PC-9 (cell line): ENCODE measurements around the gene MOB3C. TPM values are rescaled to one million over a fixed set of nuclear protein-coding genes. Genes with fewer than 3 reads are reported as not detected.

Source experiments
- BruUV-seq: library from RNA; stranded (reverse); fragments of 400-500 nt; replicated peaks from 2 replicates; lab custom pipeline; 2021; lab: Mats Ljungman, UMichigan
- CTCF ChIA-PET: fragments of 300-600 bp; sonication (Branson Sonifier 250); formaldehyde crosslinking; loops from one replicate; lab custom pipeline; 2022; ENCODE audit warnings: antibody characterized with exemption; lab: Charles Lee
- POLR2A ChIA-PET: fragments of 300-600 bp; sonication (Branson Sonifier 250); formaldehyde crosslinking; loops from one replicate; lab custom pipeline; 2022; ENCODE audit warnings: antibody characterized with exemption; ENCODE audit not compliant: unreplicated experiment; lab: Charles Lee
- DNase-seq, 2 experiments: peaks; one replicate each; pipeline versions ENCODE4 v3.0.0 to v3.0.0-alpha.2; 2015 to 2022; ENCODE audit warnings: mixed read lengths in 1 of 2
- H2AFZ ChIP-seq: fragments of 200-600 bp; sonication (generic); 2 replicates; pipeline ENCODE4 v1.8.1; 2017; ENCODE audit warnings: antibody characterized with exemption
- H3F3A ChIP-seq: fragments of 200-600 bp; sonication (generic); 2 replicates; pipeline ENCODE4 v1.8.1; 2017; ENCODE audit warnings: antibody characterized with exemption, mild to moderate bottlenecking, low read depth; ENCODE audit not compliant: insufficient read depth
- H3K27ac ChIP-seq: fragments of 200-600 bp; sonication (generic); 2 replicates; pipeline ENCODE4 v1.6.1; 2016; ENCODE audit warnings: mixed run types
- H3K27me3 ChIP-seq: fragments of 200-600 bp; sonication (generic); 2 replicates; pipeline ENCODE4 v1.6.1; 2016; ENCODE audit warnings: low read depth, mixed run types; ENCODE audit not compliant: insufficient read depth
- H3K36me3 ChIP-seq: fragments of 200-600 bp; sonication (generic); 2 replicates; pipeline ENCODE4 v1.6.1; 2016; ENCODE audit warnings: low read depth, mixed run types
- H3K4me1 ChIP-seq: fragments of 200-600 bp; sonication (generic); replicated peaks from 2 replicates; pipeline ENCODE4 v1.6.1; 2016; ENCODE audit warnings: mixed run types; ENCODE audit not compliant: insufficient read depth
- H3K4me2 ChIP-seq: fragments of 200-600 bp; sonication (generic); 2 replicates; pipeline ENCODE4 v1.6.1; 2017; ENCODE audit warnings: mixed run types
- H3K4me3 ChIP-seq: fragments of 200-600 bp; sonication (generic); 2 replicates; pipeline ENCODE4 v1.6.1; 2016; ENCODE audit warnings: mixed run types
- H3K79me2 ChIP-seq: fragments of 200-600 bp; sonication (generic); 2 replicates; pipeline ENCODE4 v1.6.1; 2017; ENCODE audit warnings: low read depth, mixed run types
- H3K9me2 ChIP-seq: fragments of 200-600 bp; sonication (generic); 2 replicates; pipeline ENCODE4 v1.8.1; 2017; ENCODE audit warnings: mild to moderate bottlenecking; ENCODE audit not compliant: insufficient read depth
- H3K9me3 ChIP-seq: fragments of 200-600 bp; sonication (generic); 2 replicates; pipeline ENCODE4 v1.8.1; 2016; ENCODE audit warnings: low read depth; ENCODE audit not compliant: insufficient read depth
- H4K20me1 ChIP-seq: fragments of 200-600 bp; sonication (generic); 2 replicates; pipeline ENCODE4 v1.8.1; 2017; ENCODE audit not compliant: insufficient read depth
- CTCF ChIP-seq: fragments of 200-600 bp; sonication (generic); conservative IDR thresholded peaks from 2 replicates; pipeline ENCODE4 v1.6.1; 2017; ENCODE audit warnings: mixed run types, antibody characterized with exemption, mild to moderate bottlenecking, moderate library complexity
- EZH2 ChIP-seq: fragments of 200-600 bp; sonication (generic); IDR thresholded peaks from 2 replicates; pipeline ENCODE4 v1.8.0; 2017; ENCODE audit warnings: antibody characterized with exemption, low read depth
- intact Hi-C: fragments of 100-400 bp; cut with micrococcal nuclease; formaldehyde crosslinking; loops from one replicate; pipeline ENCODE4 v1.10.0; 2022; ENCODE audit not compliant: unreplicated experiment
- total RNA-seq: library from RNA; stranded (reverse); gene quantifications from 2 replicates; pipeline ENCODE4 v1.2.3, GENCODE V29; 2021

MOB3C gene
- total RNA-seq, 1 experiment from 2014 or later = 35.2 TPM

GRCh38 chr1:46589529-46589928 is 27.1 kb downstream of the MOB3C start:
- Histone ChIP-seq H4K20me1 (no peaks in the 10 kb centered on the region), H3K36me3 (peaks cover 24% of the 10 kb centered on the region), H3K4me1 (no peaks in the 10 kb centered on the region), H3K9me3 (no peaks in the 10 kb centered on the region), H3K4me3 (no peak overlapping the region), H3K27me3 (no peaks in the 10 kb centered on the region), H3K9me2 (no peaks in the 10 kb centered on the region), H3K4me2 (no peak overlapping the region), H3K27ac (no peak overlapping the region), H2AFZ (no peak overlapping the region), H3K79me2 (no peaks in the 10 kb centered on the region), H3F3A (no peaks in the 10 kb centered on the region)
- CTCF ChIA-PET = interaction anchor here (0.6 kb wide), 1 partner anchor 221 kb away, joined by 3 read pairs; no protein-coding TSS in a partner anchor
- DNase-seq = no peak
- intact Hi-C loops = no loop called here
- TF ChIP-seq EZH2 (no peak), CTCF (no peak)
- no TSS peak for BruUV-seq
- POLR2A ChIA-PET = interaction anchor here (0.7 kb wide), 1 partner anchor 169 kb away, joined by 6 read pairs; no protein-coding TSS in a partner anchor

GRCh38 chr1:46587069-46587468 is 29.5 kb downstream of the MOB3C start:
- H3K4me2 ChIP-seq = no peak overlapping the region
- H4K20me1 ChIP-seq = no peaks in the 10 kb centered on the region; the same call in 1 of the 2 replicates
- H3K9me2 ChIP-seq = no peaks in the 10 kb centered on the region
- H3K27me3 ChIP-seq = no peaks in the 10 kb centered on the region
- TF ChIP-seq CTCF (no peak), EZH2 (no peak)
- H3K4me1 ChIP-seq = no peaks in the 10 kb centered on the region
- no peaks in the 10 kb centered on the region for H3F3A ChIP-seq
- H3K36me3 ChIP-seq = peaks cover 11% of the 10 kb centered on the region
- no TSS peak for BruUV-seq
- H3K9me3 ChIP-seq = no peaks in the 10 kb centered on the region
- H3K79me2 ChIP-seq = no peaks in the 10 kb centered on the region
- CTCF ChIA-PET = no interaction called here
- no peak overlapping the region for H2AFZ ChIP-seq
- H3K27ac ChIP-seq = no peak overlapping the region
- H3K4me3 ChIP-seq = no peak overlapping the region
- POLR2A ChIA-PET = no interaction called here
- DNase-seq = no peak
- intact Hi-C loops = no loop called here

- Histone ChIP-seq H3K79me2 (no peaks in the 10 kb centered on the region), H3K27ac (no peak overlapping the region), H3K27me3 (no peaks in the 10 kb centered on the region), H3K9me2 (no peaks in the 10 kb centered on the region), H3K4me2 (no peak overlapping the region), H3F3A (no peaks in the 10 kb centered on the region), H3K9me3 (no peaks in the 10 kb centered on the region), H3K36me3 (no peaks in the 10 kb centered on the region), H2AFZ (no peak overlapping the region), H3K4me1 (no peaks in the 10 kb centered on the region), H4K20me1 (no peaks in the 10 kb centered on the region; the same call in 1 of the 2 replicates), H3K4me3 (no peak overlapping the region)
- POLR2A ChIA-PET = no interaction called here
- no peak for TF ChIP-seq EZH2
- TF ChIP-seq CTCF = no peak
- no peak for DNase-seq
- CTCF ChIA-PET = no interaction called here
- BruUV-seq = no TSS peak
- intact Hi-C loops = no loop called here
Observed at GRCh38 chr1:46585312-46585938, 31.2 kb downstream of the MOB3C start.
